H1 (cell line): ENCODE data around the gene GHRHR. TPM values are rescaled to one million over a fixed set of nuclear protein-coding genes. Genes with fewer than 3 reads are reported as not detected.

Experiments
- CTCF ChIA-PET: fragments of 300-600 bp; sonication (Branson Sonifier 250); formaldehyde crosslinking; loops from one replicate; lab custom pipeline; 2021; ENCODE audit not compliant: partially characterized antibody; lab: Charles Lee
- POLR2A ChIA-PET: fragments of 300-600 bp; sonication (Branson Sonifier 250); formaldehyde crosslinking; loops from one replicate; lab custom pipeline; 2021; ENCODE audit warnings: inconsistent platforms; ENCODE audit not compliant: partially characterized antibody; lab: Charles Lee
- DNase-seq, 2 experiments: peaks; one replicate each; pipeline versions ENCODE4 v3.0.0 to v3.0.0-alpha.2; 2010 to 2022; ENCODE audit warnings: low spot score in 2 of 2, low read depth in 1 of 2, mixed read lengths in 1 of 2
- FAIRE-seq: peaks from 2 replicates; lab custom pipeline; 2011; peaks lifted over from hg19 to GRCh38; lab: Jason Lieb, UNC
- H2AFZ ChIP-seq: 2 replicates; pipeline ENCODE4 v1.8.1; 2012; ENCODE audit warnings: low read length, inconsistent platforms
- H2AK5ac ChIP-seq: 2 replicates; pipeline ENCODE4 v1.6.1; 2013; ENCODE audit warnings: low read depth, low read length
- H2BK120ac ChIP-seq: replicated peaks from 2 replicates; pipeline ENCODE3; 2013; ENCODE audit warnings: low read depth, low read length, inconsistent platforms
- H2BK12ac ChIP-seq: 2 replicates; pipeline ENCODE4 v1.6.1; 2013; ENCODE audit warnings: low read depth, low read length
- H2BK15ac ChIP-seq: 2 replicates; pipeline ENCODE4 v1.6.1; 2013; ENCODE audit warnings: low read length
- H2BK20ac ChIP-seq: 2 replicates; pipeline ENCODE4 v1.6.1; 2013; ENCODE audit warnings: low read length
- H2BK5ac ChIP-seq: 2 replicates; pipeline ENCODE4 v1.6.1; 2013; ENCODE audit warnings: low read depth, low read length
- H3K14ac ChIP-seq: 2 replicates; pipeline ENCODE4 v1.6.1; 2013; ENCODE audit warnings: inconsistent platforms; ENCODE audit not compliant: insufficient read length
- H3K18ac ChIP-seq: 2 replicates; pipeline ENCODE4 v1.6.1; 2013; ENCODE audit warnings: low read length; ENCODE audit errors: extremely low read depth
- H3K23ac ChIP-seq: 2 replicates; pipeline ENCODE4 v1.6.1; 2013; ENCODE audit warnings: inconsistent platforms; ENCODE audit not compliant: insufficient read length
- H3K23me2 ChIP-seq: 2 replicates; pipeline ENCODE4 v1.6.1; 2013; ENCODE audit warnings: low read depth, low read length
- H3K27ac ChIP-seq: 2 replicates; pipeline ENCODE4 v1.6.1; 2011; ENCODE audit warnings: low read depth, low read length, inconsistent platforms
- H3K27me3 ChIP-seq, 4 experiments: replicated peaks in 1 of 4; 1 replicate in 1 of 4; 2 replicates in 3 of 4; pipeline versions ENCODE4 v1.6.1 to v1.8.1; 2011 to 2013; ENCODE audit warnings: low read length in 3 of 4, mild to moderate bottlenecking in 3 of 4, inconsistent platforms in 2 of 4, mixed read lengths in 2 of 4, moderate library complexity in 1 of 4; ENCODE audit not compliant: control insufficient read depth in 3 of 4, insufficient read depth in 3 of 4; ENCODE audit errors: extremely low read depth in 1 of 4
- H3K36me3 ChIP-seq, 4 experiments: 2 replicates each; pipeline versions ENCODE4 v1.6.1 to v1.8.1; 2011 to 2013; ENCODE audit warnings: mild to moderate bottlenecking in 4 of 4, low read length in 3 of 4, moderate library complexity in 2 of 4, control low read depth in 1 of 4, inconsistent platforms in 1 of 4; ENCODE audit not compliant: insufficient read depth in 4 of 4, control insufficient read depth in 2 of 4
- H3K4ac ChIP-seq: replicated peaks from 2 replicates; pipeline ENCODE3; 2013; ENCODE audit warnings: low read length, low read depth, mixed read lengths, inconsistent platforms; ENCODE audit not compliant: insufficient read length
- H3K4me1 ChIP-seq, 4 experiments: replicated peaks in 1 of 4; 1 replicate in 1 of 4; 2 replicates in 3 of 4; pipeline versions ENCODE4 v1.6.1 to v1.8.1; 2011 to 2013; ENCODE audit warnings: low read length in 3 of 4, inconsistent platforms in 2 of 4, mixed read lengths in 1 of 4; ENCODE audit not compliant: insufficient read depth in 4 of 4, control insufficient read depth in 3 of 4
- H3K4me2 ChIP-seq, 2 experiments: 2 replicates each; pipeline versions ENCODE4 v1.6.1 to v1.8.1; 2011 to 2013; ENCODE audit warnings: low read depth in 2 of 2, low read length in 2 of 2, control low read depth in 1 of 2, inconsistent platforms in 1 of 2, mild to moderate bottlenecking in 1 of 2; ENCODE audit not compliant: insufficient read depth in 1 of 2
- H3K4me3 ChIP-seq, 4 experiments: fragments of 200-600, 300-600 bp in 1 of 4; sonication (generic), shearing (Covaris generic), sonication (Bioruptor Twin) in 1 of 4; 2 replicates each; pipeline versions ENCODE4 v1.5.1 to v1.8.1; 2011 to 2016; ENCODE audit warnings: low read length in 4 of 4, low read depth in 3 of 4, control low read depth in 2 of 4, inconsistent platforms in 2 of 4, mild to moderate bottlenecking in 2 of 4, mixed read lengths in 1 of 4, moderate library complexity in 1 of 4; ENCODE audit not compliant: insufficient read depth in 2 of 4; ENCODE audit errors: extremely low read depth in 1 of 4
- H3K56ac ChIP-seq: replicated peaks from 2 replicates; pipeline ENCODE3; 2013; ENCODE audit warnings: low read depth, mild to moderate bottlenecking, mixed read lengths, low read length, inconsistent platforms; ENCODE audit not compliant: insufficient read length
- H3K79me1 ChIP-seq: 2 replicates; pipeline ENCODE4 v1.6.1; 2013; ENCODE audit warnings: low read depth, low read length, control low read depth
- H3K79me2 ChIP-seq, 2 experiments: 2 replicates each; pipeline versions ENCODE4 v1.6.1 to v1.8.1; 2012 to 2013; ENCODE audit warnings: low read length in 2 of 2, mild to moderate bottlenecking in 2 of 2, inconsistent platforms in 1 of 2; ENCODE audit not compliant: insufficient read depth in 2 of 2, control insufficient read depth in 1 of 2
- H3K9ac ChIP-seq, 4 experiments: replicated peaks in 1 of 4; 1 replicate in 1 of 4; 2 replicates in 3 of 4; pipeline versions ENCODE4 v1.6.1 to v1.8.1; 2011 to 2013; ENCODE audit warnings: low read depth in 3 of 4, low read length in 3 of 4, control low read depth in 2 of 4, mild to moderate bottlenecking in 2 of 4, moderate library complexity in 2 of 4, inconsistent platforms in 1 of 4; ENCODE audit errors: extremely low read depth in 1 of 4
- H3K9me3 ChIP-seq, 2 experiments: 2 replicates each; pipeline versions ENCODE4 v1.6.1 to v1.8.1; 2012 to 2013; ENCODE audit warnings: mild to moderate bottlenecking in 2 of 2, moderate library complexity in 2 of 2, control low read depth in 1 of 2, inconsistent platforms in 1 of 2, low read depth in 1 of 2, low read length in 1 of 2, mixed read lengths in 1 of 2; ENCODE audit not compliant: insufficient read depth in 2 of 2
- H4K20me1 ChIP-seq, 2 experiments: replicated peaks in 1 of 2; 2 replicates each; pipeline versions ENCODE3 to v1.8.1; 2011 to 2013; ENCODE audit warnings: inconsistent platforms in 2 of 2, low read length in 2 of 2, mild to moderate bottlenecking in 1 of 2; ENCODE audit not compliant: insufficient read depth in 2 of 2, control insufficient read depth in 1 of 2
- H4K5ac ChIP-seq: 2 replicates; pipeline ENCODE4 v1.6.1; 2013; ENCODE audit warnings: low read length, low read depth, mixed read lengths, inconsistent platforms; ENCODE audit not compliant: insufficient read length
- H4K8ac ChIP-seq: 2 replicates; pipeline ENCODE4 v1.8.0; 2013; ENCODE audit warnings: mild to moderate bottlenecking, moderate library complexity, low read length, inconsistent platforms; ENCODE audit not compliant: insufficient read depth; ENCODE audit errors: extremely low read depth
- H4K91ac ChIP-seq: replicated peaks from 2 replicates; pipeline ENCODE3; 2013; ENCODE audit warnings: low read length, mixed read lengths, inconsistent platforms; ENCODE audit not compliant: insufficient read length
- BCL11A ChIP-seq, 2 experiments: IDR thresholded peaks; one replicate each; pipeline ENCODE4 v1.6.1; 2011; ENCODE audit warnings: low read depth in 2 of 2, low read length in 2 of 2, mild to moderate bottlenecking in 2 of 2
- WGBS, 2 experiments: shearing (Covaris generic) in 1 of 2; methylation state at CpG; one replicate each; pipeline versions ENCODE4 v1.1.6 to v1.1.7; 2013 to 2015; ENCODE audit warnings: low lambda C conversion rate in 2 of 2, mixed read lengths in 2 of 2, inconsistent platforms in 1 of 2, low coverage in 1 of 2, missing lambda C conversion rate in 1 of 2; ENCODE audit not compliant: insufficient replicate concordance in 2 of 2, insufficient coverage in 1 of 2, insufficient read length in 1 of 2; ENCODE audit errors: extremely low coverage in 1 of 2, missing lambda C conversion rate in 1 of 2; 5-methylcytosine and 5-hydroxymethylcytosine counted together
- polyA plus RNA-seq, 7 experiments: library from polyadenylated mRNA; depleted of rRNA in 3 of 7; stranded (reverse) in 5 of 7; unstranded in 2 of 7; fragments of >200 nt in 5 of 7; fragments of 200-250 nt in 2 of 7; gene quantifications; 1 replicate in 5 of 7; 2 replicates in 1 of 7; 4 replicates in 1 of 7; pipeline versions ENCODE4 v1.2.1 to v1.2.3, GENCODE V29; 2011 to 2013; ENCODE audit warnings: missing spikeins in 2 of 7, mixed read lengths in 2 of 7
- total RNA-seq: library from RNA; stranded (reverse); fragmentation: NEBNext Ultra II Directional; extraction: Animal tissue kit (Norgen Biotek cat#: 25700); gene quantifications from 2 replicates; pipeline ENCODE4 v1.2.1, GENCODE V29; 2021

GHRHR gene
- total and polyA plus RNA-seq, 2 of the 8 experiments (the other 6 are each of a cell fraction or from before 2014, with no cell fraction given), result 0.60 to 6.5 TPM

DNA sequence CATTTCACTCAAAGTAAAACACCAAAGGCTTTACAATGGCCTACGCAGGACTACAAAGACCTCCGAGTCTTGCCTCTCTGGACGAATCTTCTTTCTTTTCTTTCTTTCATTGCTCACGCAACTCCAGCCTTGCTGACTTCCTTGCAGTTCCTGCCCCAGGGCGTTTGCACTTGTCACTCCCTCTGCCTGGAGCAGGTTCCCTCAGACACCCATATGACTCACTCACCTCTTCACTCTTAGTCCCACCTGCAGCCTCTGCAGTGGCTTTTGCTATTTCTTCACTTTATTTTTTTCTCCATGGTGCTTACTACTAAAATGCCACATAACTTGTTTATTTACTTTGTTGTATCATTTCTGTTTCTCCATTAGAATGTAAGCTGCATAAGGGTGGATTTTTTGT is 33.1 kb downstream of the GHRHR start:
- Histone ChIP-seq H3K4ac (no peak overlapping the region), H3K79me1 (no peaks in the 10 kb centered on the region), H2BK5ac (no peak overlapping the region), H3K9me3 (peaks cover 2 to 9% of the 10 kb centered on the region in 2 experiments; a peak in 1 of 4 replicates), H3K4me3 (no peak overlapping the region), H3K23me2 (no peaks in the 10 kb centered on the region; the same call in 1 of the 2 replicates), H2BK20ac (no peak overlapping the region), H3K9ac (no peak overlapping the region), H4K91ac (no peak overlapping the region), H3K27me3 (no peaks in the 10 kb centered on the region), H3K79me2 (no peaks in the 10 kb centered on the region), H3K36me3 (no peaks in the 10 kb centered on the region; a peak in 1 of 8 replicates), H3K14ac (no peak overlapping the region), H3K4me1 (0 out of 7 replicates have a peak, but pooled peaks cover 0 to 2% (median under 1%) of the 10 kb centered on the region in 4 experiments), H2AFZ (no peak overlapping the region), H2AK5ac (no peak overlapping the region), H3K18ac (no peak overlapping the region), H2BK120ac (no peak overlapping the region), H2BK15ac (no peak overlapping the region), H2BK12ac (no peak overlapping the region), H3K27ac (no peak overlapping the region), H3K23ac (no peak overlapping the region), H4K5ac (no peak overlapping the region), H3K56ac (no peak overlapping the region), H4K20me1 (no peaks in the 10 kb centered on the region), H4K8ac (no peak overlapping the region), H3K4me2 (no peak overlapping the region)
- TF ChIP-seq BCL11A (IDR thresholded peaks at IDR 0.05; ENCODE audit: low read depth in 2 of 2, low read length in 2 of 2), result no peak
- FAIRE-seq (no peak), DNase-seq (no peak)
- 91% methylated on average over 5 of the region's 5 CpGs; no CpG with 5 or more reads in 1 of the 2 experiments for WGBS, 2 experiments
- CTCF ChIA-PET, result interaction anchor here (0.8 to 2.3 kb wide), 9 partner anchors 11 to 127 kb away, joined by 3 to 10 read pairs (median 5); no protein-coding TSS in a partner anchor
- POLR2A ChIA-PET, result no interaction called here
